HG02973 (cell line): Measurements from ENCODE around the gene DACH1.

Experiments
- ATAC-seq: cut with Tn5 transposase; IDR thresholded peaks from one replicate; pipeline ENCODE4 v1.9.1; 2021; ENCODE audit warnings: moderate library complexity; ENCODE audit not compliant: unreplicated experiment

DACH1 gene

DNA sequence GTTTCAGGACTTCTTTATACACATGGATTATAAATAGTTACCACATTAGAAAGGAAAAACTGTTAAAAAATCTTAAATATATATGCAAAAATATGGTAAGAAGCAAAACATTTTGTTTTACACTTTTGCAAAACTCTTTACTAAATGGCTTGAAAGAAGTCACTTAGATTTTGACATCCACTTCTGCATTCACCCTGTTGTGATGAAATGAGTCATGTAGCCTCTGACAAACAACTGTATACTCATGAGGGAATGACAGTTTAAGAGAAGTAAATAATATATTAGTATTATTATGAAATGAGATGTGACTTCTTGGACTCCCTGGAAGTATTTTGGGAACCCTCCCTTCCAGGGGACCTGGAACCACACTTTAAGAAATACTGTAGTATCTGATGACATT, 275.6 kb downstream of the DACH1 start:
- no peak for ATAC-seq

DNA sequence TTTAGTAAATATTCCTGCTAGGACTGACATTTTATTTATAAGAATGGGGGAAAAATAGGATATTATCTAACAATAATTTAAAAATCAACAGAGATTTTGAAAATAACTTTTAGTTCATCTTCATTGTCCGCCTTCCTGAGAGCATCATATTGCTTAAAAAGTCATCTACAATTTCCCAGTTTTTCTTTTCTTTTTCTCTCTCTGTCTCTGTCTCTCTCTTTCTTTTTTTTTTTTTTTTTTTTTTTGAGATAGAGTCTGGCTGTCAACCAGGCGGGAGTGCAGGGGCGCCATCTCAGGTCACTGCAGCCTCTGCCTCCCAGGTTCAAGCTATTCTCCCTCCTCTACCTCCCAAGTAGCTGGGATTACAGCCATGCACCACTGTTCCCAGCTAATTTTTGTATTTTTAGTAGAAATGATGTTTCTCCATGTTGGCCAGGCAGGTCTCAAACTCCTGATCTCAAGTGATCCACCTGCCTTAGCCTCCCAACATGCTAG, 276.3 kb downstream of the DACH1 start:
- no peak for ATAC-seq

DNA sequence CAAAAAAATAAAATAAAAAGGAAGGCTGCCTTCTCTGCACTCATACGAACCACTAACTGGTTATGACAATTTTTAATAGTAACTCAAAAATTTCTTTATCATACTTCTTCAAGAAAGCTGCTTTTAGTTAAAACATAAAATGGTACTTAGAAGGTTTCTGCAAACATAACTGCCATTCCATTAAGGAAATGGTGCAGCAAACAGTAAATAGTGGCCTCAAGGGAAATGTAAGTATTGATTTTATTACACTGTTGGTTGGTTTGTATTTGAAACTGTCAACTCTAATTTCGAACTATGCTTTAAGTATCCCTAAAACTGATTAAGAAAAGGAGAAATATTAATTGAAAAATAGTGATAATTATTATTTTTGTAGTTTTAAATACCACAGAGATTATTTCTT, 278.0 kb downstream of the DACH1 start:
- no peak for ATAC-seq

DNA sequence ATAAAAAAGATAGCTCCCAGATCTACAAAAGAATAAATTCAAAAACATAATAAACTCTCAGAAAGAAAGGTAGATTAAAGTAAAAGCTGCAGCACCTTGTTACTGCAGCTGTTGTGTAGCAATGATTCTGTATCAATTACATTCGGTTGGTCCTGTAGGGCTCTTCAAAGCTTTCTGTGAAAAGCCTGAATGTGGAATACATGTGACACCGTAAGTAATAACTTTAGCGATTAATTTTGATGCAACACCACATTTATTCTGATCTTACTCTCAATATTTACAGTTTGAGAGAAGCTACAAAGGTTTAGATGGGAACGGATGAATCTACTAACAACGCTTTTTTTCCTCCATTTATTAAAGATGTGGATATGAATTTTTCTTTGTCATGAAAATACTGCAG, 279.2 kb downstream of the DACH1 start:
- ATAC-seq, result no peak

DNA sequence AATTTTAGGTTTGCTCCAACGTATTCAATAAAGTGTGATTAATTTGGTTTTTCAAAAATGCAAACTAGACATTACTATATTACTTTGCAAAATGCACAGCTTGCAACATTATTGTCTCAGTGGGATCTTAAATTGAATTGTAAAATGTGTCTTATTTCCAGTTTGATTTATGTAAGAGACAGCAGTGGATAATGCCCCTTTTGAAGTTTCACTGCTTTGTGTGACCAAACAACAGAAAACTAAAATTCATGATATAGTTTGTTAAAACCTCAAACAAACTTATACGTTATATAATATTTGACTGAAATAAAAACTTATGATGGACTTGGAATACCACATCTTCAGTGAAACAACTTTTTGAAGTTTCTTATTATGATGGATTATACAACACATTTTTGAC, 279.8 kb downstream of the DACH1 start:
- ATAC-seq, result no peak

DNA sequence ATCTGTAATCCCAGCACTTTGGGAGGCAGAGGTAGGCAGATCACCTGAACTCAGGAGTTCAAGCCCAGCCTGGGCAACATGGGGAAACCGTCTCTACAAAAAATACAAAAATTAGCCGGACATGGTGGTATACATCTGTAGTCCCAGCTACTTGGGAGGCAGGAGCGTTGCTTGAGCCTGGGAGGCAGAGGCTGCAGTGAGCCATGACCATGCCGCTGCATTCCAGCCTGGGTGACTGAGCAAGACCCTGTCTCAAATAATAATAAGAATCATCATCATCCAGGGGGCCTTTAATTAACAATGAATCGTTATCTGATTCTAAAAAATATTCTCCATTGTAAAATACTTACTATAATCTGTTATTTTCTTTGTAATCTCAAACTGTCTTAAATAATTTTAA, 283.4 kb downstream of the DACH1 start:
- no peak for ATAC-seq

DNA sequence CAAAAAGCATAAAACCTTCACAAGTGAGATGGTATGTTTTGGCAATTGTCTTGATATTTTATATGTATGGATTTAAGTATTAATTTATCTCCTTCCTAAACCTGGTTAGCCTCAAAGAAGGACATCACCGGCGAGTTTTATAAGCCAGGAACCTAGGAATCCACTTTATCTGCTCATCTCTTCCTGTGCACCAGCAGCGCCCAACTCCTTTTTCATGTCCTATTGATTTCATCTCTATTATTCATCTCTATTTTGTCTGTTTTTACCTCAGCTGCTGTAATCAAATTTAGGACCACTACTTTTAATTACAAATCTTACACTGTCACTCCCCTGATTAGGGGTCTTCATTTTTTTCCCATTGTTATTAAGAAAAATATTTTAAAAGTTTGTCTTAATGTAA, 286.4 kb downstream of the DACH1 start:
- no peak for ATAC-seq

DNA sequence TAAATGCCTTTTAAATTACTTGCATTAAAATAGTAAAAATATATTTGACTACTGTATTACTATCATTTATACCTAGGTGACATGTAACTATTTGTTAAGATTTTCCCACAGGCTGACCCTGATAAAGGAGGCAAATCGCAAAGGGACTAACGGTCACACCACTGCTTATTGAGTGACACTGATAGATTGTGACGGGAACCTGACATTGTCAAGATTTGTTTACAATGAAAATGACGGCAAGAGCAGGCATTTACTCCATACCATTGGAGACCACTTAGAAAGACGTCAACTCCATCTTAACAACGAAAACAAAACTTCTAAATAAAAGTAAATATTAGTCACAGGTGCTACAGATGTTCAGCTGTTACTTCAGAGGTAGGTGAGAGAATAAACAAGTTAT, 289.0 kb downstream of the DACH1 start:
- no peak for ATAC-seq

DNA sequence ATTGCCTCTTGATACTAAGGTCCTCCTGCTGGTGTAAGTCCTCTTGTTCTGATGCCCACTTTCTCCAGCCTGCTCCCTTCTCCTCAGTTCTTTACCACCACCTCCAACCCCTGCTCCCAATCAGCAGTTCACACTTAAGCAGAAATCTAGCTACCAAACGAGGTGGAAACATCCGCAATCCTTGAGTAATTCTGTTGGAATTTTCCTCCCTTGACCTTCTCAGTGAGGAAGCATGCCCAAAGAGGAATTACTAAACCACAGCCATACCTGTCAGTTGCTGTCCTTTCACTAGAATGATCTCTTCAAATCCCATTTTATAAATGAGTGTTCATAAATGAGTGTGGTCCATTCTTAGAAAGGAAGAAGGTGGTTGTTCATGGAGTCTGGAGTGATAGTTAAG, 289.9 kb downstream of the DACH1 start:
- ATAC-seq, result no peak

DNA sequence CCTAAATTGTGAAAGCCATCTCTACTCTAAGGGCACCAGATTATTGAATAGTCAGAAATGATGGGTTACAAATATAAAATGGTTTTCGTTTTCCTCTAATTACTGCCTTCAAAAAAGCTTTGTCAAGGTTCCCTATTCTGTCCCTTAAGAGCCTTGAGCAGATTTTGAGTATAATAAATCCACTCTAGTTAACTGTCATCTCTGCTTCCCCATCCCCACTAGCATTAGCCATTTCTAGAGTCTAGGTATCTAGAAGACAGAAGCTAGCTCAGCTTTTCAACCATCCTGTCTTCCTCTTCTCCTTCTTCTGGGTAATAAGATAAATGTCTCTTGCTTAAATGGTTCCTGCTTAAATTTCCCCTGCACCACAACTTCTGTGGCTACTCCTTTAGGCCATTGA, 290.4 kb downstream of the DACH1 start:
- ATAC-seq, result no peak

DNA sequence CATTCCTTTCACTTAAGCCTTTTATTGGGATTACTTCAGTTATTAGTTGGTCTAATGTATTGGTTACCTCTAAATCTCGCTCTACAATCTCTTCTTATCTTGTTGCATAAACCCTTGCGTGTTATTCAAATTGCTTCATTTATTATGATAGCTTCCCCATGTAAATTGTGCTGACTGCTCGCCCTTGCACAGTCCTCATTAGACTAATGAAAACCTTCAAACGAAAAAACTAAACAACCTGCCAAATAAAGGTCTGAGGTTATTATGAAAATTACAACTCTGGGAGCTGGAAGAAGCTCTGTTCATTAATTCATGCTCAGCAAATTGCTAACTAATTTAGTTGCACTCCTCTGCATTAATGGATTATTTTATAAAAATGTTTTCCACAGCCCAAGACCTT, 320.1 kb downstream of the DACH1 start:
- no peak for ATAC-seq

DNA sequence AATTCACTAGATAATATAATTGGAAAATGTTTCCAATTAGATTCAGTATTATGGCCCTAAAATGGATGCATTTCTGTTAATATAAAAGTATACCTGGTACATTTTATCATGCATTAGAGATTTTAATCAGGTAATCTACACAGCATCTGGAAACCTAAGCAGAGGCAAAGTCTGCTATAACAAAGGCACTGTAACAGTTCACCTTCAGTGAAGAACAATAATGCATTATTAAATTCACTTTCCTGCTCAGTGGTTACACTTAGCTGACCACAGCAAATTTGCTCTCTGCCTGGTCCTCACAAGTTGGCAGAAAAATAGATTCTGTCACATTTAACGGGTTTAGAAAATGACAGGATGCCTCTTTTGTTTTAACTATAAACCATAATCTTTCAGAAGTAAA, 326.9 kb downstream of the DACH1 start:
- no peak for ATAC-seq

DNA sequence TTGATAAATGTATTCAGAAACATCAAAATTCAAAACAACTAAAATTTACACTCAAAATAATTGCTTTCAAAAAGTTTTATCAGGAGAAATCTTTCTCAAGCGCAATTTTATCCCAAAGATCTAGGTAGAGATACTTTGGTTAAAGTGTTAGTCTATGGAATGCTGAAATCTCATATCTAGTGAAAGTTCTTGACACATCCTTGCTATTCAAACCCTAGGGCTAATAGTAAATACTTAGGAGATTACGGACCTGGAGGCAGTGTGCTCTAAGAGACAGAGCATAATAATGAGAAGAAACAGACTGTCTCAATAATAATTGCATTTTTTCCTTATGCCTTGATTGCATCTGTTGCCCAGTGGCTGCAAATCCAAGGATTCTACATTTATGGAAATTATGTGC, 330.8 kb downstream of the DACH1 start:
- no peak for ATAC-seq

DNA sequence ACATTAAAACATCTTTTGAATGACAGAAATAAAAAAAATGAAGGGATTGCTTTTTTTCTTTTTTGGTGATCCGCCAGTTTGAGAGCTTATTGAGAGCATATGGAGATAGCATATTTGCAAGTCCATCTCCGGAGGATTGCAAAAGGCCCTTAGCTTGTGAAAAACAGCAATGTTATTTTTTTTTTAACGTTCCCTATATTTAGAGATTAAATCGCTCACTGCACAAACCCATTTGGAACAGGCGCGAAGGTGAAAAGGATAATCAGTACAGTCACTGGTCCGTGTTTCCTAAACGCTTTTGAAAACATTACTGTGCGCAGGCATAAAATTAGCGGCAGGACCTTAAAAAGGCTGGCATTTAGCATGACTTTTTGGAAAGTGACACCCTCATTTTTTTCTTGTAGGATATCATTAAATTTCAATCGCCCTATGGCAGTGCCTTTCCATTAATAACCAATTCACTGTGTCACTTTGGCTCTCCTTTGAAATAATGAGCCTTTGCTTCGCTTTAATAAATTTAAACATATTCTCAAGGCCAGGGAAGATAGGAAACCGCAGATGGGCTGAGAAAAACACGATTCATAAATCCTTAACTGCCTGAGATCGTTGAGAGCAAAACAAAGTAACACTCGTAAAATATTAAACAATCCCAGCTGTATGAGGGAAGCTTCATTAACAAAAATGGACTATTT, 342.2 kb downstream of the DACH1 start:
- no peak for ATAC-seq

DNA sequence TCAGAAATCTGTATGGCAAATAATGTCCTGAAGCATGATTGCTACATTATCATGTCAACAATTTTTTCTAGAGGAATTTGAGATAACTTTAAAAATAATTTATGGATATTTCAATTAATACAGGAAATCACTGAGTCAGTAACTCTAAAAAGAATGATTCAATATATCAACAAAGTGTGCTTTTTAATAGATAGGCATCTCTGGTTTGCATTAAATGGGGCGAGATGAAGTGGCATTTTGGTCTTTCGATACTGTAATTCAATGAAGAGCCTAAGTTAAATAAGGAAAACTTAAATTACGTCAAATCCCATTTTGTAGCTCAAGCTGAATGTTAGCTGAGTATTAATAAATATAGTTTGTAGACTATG, 342.8 kb downstream of the DACH1 start:
- ATAC-seq, result no peak

DNA sequence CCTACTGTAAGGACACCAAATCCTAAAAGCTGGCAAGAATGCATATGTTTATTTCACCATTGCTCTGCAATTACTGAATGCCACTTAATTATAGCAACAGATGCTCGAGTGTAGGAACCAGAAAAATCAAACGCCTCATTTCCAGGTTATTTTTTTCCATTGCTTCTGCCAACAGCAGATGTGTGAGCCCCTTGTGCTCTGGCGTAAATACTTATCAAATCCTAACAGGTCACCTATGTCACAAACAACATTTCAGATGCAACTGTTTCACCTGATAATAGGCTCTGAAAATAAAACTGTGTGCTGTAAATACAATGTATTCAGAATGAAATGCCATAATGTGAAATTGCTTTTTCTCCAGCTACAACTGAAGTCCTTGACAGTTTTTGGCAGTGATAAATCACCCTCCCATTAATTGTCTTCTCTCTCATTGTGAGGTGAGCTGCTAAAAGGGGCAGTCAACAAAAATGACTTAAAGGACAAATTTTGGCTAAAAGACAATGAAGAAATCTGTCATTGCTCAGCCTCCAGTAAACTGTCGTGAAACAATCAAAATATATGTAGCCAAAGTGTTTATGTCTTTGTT, 344.0 kb downstream of the DACH1 start:
- no peak for ATAC-seq

DNA sequence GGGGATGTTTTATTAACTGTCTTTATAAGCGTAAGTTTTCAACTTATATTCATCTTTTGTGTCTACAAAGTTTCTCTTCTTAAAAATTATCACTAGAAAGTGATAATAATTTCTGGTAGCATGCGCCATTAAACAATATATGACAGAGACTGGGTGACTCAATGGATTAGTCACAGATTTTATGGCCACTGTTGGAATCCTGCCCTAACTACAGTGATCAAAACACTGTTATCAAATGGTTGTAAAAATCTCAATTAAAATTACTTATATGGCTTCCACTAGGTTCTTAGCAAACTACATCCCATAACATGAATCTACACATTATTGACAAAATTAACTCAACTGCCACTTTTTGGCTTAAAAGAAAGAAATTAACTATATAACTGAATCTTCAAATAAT, 350.0 kb downstream of the DACH1 start:
- ATAC-seq, result no peak

DNA sequence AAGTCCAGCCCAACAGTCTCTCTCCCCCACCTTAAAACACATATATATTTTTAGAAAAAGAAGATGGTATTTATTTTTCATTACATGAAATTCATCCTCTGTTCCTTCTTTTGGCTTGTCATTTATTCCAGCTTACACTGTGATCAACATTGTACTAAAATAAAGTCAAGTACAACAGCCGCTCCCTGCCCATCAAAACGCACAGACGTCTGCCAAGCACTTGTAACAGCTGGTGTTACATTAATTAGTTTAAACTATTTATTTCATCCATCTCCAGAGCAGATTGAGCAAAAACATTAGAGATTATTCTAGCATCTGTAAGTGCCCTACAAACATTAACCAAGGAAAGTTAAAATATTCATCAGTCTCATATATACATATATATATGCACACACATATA, 350.5 kb downstream of the DACH1 start:
- no peak for ATAC-seq

DNA sequence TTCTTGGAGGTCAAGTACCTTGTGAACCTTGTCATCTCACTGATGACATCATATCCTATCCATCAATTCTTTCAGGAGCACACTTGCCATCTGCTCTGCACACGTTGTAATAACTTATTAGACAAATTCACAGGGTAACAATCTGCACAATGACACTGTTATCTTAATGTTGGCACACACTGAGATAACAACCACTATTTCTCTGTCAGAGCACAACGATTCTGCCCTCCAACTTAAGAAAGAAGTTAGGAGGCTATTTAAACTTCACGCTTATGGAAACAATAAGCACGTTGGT, 351.3 kb downstream of the DACH1 start:
- no peak for ATAC-seq

DNA sequence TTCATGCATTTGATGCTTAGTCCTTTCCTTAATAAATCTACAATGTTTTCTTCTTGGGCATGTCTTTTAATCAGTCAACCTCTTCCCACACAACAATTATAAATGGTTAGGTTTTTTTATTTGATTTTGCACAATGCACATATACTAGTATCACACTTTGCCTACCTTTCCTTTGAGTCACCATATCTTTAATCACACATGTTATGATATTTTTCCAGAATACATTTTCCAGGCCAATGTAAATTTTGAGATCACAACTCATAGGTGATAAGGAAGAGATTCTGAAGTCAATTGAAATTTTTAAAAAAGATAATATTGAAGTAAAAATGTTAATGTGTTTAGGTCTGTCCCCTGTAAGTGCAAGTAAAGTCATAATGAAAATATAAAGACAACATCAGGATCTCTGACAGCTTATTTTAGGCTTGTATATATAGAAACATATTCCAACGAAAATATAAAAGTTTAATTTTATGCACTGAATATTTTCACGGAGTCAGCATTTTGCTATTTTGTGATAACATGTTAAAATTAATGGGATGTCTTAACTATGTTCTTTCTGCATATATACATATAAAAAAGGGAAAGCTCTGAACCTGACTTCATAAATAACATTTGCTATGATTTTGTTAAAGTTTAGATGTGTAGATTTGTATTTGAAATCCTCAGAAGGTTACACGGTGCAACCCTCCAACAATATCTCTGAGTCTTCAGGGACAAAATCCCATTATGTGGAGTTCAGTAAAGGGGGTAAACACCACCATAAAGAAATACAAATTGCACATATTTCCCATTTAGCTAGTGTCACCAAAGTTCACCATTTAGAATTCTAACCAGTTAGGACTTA, 351.9 kb downstream of the DACH1 start:
- no peak for ATAC-seq

DNA sequence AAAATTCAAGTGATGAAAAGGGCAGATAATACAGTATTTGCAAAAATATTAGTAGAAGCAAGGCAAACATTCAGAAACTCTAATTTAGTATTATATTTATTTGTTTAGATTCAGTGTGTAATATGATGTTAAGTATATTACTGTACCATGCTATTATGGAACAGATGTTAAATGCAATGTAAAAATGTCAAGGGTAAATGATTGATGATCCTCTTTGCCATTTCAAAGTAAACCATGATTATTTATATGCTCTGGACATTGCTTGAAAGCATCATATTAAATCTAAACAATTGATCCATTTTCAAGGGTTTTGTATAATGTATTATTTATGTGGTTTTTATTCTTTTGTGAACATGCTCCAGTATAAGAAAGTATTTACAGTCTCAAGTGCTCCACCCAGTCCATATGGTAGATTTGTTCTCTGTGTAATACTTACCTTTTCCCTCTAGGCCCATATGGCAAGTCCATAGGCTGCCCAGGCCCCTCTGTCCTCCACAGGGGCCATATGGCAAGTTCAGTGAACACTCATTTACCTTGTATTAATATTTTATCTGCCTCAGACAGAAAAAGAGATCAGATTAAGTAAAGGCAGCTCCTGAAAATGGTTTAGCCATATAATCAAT, 353.5 kb downstream of the DACH1 start:
- no peak for ATAC-seq

DNA sequence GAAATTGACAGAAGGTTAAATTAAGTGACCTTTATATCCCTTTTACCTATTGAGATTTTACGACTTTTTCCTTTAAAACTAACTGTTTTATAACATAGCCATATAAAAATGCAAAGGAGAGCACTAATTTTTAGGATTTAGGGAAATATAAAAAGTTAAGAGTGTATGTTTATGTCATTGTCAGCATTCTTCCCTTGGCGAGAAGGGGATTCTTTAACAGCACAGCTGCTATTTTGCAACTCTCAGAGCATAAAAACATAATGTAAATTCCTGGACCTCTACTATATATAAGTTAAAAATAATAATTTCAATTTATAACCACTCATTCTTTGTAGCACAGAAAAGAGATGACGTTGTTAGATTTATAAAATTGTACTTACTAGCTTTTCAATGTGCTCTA, 363.2 kb downstream of the DACH1 start:
- no peak for ATAC-seq
